Islet precursor cell (in vitro differentiated cells): Measurements from ENCODE around the gene LZTS3.
"Not testable (repeated sequence)": the region's sequence is repeated elsewhere in the genome, so short reads cannot be mapped to it uniquely, and the experiment has no call there.

Experiments
- DNase-seq: peaks from one replicate; pipeline ENCODE4 v3.0.0-alpha.2; 2018

LZTS3 gene

DNA sequence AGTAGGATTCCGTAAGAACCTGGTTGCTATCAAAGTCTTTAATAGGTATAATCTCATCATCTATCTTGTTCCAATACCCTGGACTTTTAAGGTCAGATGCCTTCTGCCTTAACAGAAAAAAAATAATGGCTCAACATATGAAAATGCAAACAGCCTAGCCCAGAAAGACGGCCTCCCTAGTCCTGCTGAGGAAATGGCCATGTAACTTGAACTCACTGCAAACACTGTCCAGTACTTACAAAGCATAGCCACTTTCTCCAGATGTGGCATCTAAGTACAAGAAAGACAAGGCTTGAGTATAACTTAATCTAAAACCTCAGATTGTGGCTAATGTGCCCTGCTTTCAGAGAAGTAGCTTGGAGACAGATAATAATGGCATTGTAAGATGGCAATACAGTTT lies 40.2 kb downstream of the LZTS3 start:
- no peak for DNase-seq

- no peak for DNase-seq
These were observed 43.2 kb downstream of the LZTS3 start for GRCh38 chr20:3130051-3130600.

DNA sequence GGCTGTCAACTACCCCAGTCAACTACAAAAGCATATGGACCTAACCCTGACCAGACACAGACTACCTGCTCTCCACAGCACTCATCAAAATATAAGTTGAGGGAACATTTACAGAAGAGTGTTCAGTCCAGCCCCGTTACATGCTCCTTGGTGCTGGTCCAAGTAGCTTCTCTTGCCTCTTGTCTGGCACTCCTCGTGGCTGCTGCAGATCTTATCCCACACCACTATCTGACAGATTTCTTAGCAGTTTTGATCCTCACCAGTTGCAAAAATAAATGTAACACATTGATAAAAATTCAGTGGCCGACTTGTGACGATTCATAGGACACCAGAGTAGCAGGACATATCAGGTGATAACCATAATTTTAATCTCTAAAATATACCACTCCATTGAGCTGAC lies 44.3 kb downstream of the LZTS3 start:
- no peak for DNase-seq

GRCh38 chr20:3128275-3128984 lies 44.9 kb downstream of the LZTS3 start:
- no peak for DNase-seq

- DNase-seq: no peak
These were observed 46.9 kb downstream of the LZTS3 start for GRCh38 chr20:3126527-3126859.

- not testable (repeated sequence) for DNase-seq
These were observed 47.4 kb downstream of the LZTS3 start for GRCh38 chr20:3125776-3126526.

DNA sequence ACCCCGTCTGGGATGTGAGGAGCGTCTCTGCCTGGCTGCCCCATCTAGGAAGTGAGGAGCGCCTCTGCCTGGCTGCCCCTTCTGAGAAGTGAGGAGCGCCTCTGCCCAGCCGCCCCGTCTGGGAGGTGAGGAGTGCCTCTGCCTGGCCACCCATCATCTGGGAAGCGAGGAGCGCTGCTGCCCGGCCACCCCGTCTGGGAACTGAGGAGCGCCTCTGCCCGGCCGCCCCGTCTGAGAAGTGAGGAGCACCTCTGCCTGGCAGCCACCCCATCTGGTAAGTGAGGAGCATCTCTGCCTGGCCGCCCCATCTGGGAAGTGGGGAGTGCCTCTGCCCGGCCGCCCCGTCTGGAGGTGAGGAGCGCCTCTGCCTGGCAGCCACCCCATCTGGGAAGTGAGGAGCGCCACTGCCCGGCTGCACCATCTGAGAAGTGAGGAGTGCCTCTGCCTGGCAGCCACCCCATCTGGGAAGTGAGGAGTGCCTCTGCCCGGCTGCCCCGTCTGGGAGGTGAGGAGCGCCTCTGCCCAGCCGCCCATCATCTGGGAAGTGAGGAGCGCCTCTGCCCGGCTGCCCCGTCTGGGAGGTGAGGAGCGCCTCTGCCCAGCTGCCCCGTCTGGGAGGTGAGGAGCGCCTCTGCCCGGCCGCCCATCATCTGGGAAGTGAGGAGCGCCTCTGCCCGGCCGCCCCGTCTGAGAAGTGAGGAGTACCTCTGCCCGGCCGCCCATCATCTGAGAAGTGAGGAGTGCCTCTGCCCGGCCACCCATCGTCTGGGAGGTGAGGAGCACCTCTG lies 48.4 kb downstream of the LZTS3 start:
- DNase-seq: not testable (repeated sequence)

- DNase-seq: not testable (repeated sequence)
These were observed 49.2 kb downstream of the LZTS3 start for GRCh38 chr20:3124163-3124562.

DNA sequence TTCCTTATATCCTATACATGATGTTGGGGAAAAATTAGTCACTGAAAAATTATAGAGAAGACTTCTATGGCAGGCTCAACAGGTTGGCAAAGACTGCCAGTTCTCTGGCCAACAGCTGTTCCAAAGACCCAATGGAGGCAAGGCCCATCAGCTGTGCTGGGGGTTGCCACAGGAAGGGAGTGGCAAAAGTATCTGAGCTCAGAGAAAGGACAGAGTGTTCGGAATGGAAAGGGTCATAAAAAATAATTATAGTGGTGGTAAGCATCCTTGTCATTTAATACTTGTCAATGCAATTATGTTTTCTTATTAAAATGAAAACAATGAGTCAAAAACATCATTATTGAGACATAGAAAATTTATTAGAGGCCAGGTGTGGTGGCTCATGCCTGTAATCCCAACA lies 49.8 kb downstream of the LZTS3 start:
- no peak for DNase-seq

DNA sequence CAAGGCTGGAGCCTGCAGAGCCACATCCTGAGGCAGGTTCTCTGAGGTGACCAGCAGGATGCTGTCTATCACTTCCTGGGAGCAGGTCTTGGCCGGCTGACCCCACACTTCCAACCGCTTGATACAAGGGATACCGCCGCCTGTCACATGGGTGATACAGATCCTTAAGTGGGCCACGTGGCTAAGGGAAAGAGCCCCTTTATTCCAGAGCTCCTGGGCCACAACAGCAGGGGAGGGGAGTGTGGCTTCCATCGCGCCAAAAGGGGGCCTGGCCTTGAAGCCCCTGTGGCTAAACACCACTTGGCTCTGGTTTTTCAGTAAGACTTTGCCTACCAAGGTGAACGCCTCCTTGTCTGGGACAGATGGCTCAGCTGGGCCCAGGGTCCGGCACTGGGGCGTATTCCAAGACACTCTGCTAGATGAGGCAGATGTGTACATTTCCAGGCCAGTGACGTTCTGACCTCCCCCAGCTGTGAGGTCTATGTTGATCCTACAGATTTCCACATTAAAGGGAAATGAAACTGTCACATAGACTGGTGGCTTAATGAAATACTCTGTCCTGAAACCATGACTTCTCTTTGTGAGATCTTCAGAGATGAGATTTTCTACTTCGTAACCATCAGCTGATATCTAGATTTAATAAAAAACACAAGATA lies 51.3 kb downstream of the LZTS3 start:
- no peak for DNase-seq

DNA sequence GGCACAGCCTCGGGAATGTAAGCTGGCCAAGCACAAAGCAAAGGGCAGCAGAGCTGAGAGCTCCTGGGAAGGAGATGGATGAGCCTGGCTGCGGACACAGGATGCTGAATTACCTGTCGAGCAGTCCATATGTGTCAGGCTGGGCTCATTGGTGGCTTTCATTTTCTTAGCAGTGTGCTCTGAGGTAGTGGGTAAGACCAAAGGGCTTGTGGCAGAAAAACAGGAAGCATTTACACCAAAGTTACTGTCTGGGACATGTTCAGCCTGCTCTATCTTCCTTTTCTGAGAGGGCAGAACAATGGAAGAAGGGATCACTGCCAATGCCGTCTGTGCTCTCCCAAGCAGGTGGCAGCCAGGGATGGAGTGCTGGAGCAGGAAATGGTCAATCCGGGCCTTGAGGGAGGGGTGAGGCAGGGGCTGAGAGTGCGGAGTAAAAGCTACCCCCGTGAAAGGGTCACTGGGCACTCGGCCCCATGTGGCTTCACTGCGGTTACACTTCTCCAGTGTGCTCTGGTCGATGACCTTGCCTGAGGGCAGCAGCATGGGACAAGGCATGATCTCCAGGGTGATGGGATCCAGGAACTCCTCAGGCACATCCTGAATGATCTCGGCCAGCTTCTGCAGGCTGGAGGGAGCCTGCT lies 52.0 kb downstream of the LZTS3 start:
- no peak for DNase-seq

GRCh38 chr20:3119044-3119443 lies 54.3 kb downstream of the LZTS3 start:
- no peak for DNase-seq

DNA sequence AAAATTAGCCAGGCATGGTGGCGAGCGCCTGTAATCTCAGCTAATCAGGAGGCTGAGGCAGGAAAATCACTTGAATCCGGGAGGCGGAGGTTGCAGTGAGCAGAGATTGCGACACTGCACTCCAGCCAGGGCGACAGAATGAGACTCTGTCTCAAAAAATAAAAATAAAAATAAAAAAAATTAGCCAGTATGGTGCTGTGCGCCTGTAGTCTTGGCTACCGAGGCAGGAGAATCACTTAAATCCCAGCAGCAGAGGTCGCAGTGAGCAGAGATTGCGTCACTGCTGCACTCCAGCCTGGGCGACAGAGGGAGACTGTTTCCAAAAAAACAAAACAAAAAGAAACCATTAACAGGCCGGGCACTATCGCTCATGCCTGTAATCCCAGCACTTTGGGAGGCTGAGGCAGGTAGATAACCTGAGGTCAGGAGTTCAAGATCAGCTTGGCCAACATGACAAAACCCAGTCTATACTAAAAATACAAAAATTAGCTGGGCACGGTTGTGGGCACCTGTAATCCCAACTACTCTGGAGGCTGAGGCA lies 55.4 kb downstream of the LZTS3 start:
- peak; percentile 81 for DNase-seq

- no peak for DNase-seq
These were observed 57.0 kb downstream of the LZTS3 start for GRCh38 chr20:3116341-3116740.

DNA sequence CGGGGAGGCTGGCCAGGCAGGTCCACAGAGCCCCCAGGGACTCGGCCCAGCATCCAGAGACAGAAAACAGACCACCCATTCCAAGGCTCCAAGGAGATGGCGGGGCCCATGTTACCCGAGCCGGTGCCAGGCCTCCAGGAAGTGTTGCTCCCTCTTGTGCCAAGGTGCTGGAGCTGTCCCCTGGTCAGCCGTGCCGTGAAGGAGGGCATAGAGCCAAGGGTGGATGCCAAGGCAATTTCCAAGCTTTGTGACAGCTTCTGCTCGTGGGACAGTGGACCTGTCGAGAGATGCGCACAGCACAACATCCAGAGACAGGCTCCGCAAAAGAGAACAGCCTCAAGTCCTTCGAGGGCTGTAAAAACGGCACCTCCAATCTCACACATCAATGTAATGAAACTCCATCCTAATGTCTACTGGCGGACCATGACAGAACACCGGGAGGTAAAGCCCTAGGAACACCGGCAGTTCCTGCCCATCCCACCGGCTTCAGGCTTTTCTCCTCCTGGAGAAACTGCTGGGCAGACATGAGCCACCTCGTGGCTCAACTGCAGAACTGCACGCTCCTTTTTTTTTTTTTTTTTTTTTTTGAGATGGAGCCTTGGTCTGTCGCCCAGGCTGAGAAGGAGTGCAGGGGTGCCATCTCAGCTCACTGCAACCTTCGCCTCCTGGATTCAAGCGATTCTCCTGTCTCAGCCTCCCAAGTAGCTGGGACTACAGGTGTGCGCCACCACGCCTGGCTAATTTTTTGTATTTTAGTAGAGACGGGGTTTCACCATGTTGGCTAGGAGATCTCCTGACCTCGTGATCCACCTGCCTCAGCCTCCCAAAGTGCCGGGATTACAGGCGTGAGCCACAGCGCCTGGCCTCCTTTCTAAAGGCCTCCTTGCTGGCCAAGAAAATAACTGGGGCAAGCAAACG lies 57.9 kb downstream of the LZTS3 start:
- peak; percentile 70 for DNase-seq
